ENCODE data around the gene ABCC5. TPM values are rescaled to one million over a fixed set of nuclear protein-coding genes. Genes with fewer than 3 reads are reported as not detected.

The ABCC5 gene
- total RNA-seq, 1 donor from 2014 or later, result 18.7 TPM

- DNase-seq (ENCODE audit: low read depth), result no peak
- FAIRE-seq, result no peak
- H3K36me3 ChIP-seq (ENCODE audit: control insufficient read depth, insufficient read depth, low read length), result peaks cover 9% of the 10 kb centered on the region
- H3K4me3 ChIP-seq (ENCODE audit: low read depth, low read length), result no peak overlapping the region
- TF ChIP-seq, protein P1, sequence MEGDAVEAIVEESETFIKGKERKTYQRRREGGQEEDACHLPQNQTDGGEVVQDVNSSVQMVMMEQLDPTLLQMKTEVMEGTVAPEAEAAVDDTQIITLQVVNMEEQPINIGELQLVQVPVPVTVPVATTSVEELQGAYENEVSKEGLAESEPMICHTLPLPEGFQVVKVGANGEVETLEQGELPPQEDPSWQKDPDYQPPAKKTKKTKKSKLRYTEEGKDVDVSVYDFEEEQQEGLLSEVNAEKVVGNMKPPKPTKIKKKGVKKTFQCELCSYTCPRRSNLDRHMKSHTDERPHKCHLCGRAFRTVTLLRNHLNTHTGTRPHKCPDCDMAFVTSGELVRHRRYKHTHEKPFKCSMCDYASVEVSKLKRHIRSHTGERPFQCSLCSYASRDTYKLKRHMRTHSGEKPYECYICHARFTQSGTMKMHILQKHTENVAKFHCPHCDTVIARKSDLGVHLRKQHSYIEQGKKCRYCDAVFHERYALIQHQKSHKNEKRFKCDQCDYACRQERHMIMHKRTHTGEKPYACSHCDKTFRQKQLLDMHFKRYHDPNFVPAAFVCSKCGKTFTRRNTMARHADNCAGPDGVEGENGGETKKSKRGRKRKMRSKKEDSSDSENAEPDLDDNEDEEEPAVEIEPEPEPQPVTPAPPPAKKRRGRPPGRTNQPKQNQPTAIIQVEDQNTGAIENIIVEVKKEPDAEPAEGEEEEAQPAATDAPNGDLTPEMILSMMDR (IDR thresholded peaks at IDR 0.05; ENCODE audit: insufficient read depth, low read length, severe bottlenecking), result no peak
- no peaks in the 10 kb centered on the region for H3K27me3 ChIP-seq (ENCODE audit: control insufficient read depth, insufficient read depth, low read length)
Measured at GRCh38 chr3:183930086-183930485, 87.6 kb downstream of the ABCC5 start.

DNA sequence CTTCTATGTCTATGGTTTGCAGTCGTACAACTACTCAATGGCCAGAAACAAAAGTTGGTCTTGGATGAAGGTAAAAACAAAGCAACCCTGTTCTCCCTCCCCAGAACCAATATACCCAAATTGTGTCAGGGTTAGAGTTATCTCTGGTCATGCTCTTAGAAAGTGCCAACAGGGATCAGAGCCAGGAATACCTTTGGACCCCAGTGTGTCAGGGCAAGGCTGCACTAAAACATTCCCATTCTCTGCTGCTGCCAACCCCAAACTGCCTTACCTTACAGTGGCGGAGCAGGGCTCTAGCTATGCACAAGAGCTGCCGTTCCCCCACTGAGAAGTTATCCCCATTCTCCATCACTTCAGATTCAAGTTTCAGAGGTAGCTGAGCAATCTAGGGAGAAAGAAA, 90.6 kb downstream of the ABCC5 start:
- DNase-seq (ENCODE audit: low read depth) (no peak), FAIRE-seq (no peak)
- TF ChIP-seq, protein P1 (IDR thresholded peaks at IDR 0.05; ENCODE audit: insufficient read depth, low read length, severe bottlenecking), result no peak
- no peak overlapping the region for H3K4me3 ChIP-seq (ENCODE audit: low read depth, low read length)
- no peaks in the 10 kb centered on the region for H3K27me3 ChIP-seq (ENCODE audit: control insufficient read depth, insufficient read depth, low read length)
- H3K36me3 ChIP-seq (ENCODE audit: control insufficient read depth, insufficient read depth, low read length), result peaks cover 12% of the 10 kb centered on the region

- Histone ChIP-seq H3K27me3 (ENCODE audit: control insufficient read depth, insufficient read depth, low read length) (no peaks in the 10 kb centered on the region), H3K36me3 (ENCODE audit: control insufficient read depth, insufficient read depth, low read length) (peaks cover 22% of the 10 kb centered on the region), H3K4me3 (ENCODE audit: low read depth, low read length) (no peak overlapping the region)
- FAIRE-seq, result peak; percentile 98
- DNase-seq (ENCODE audit: low read depth), result peak; percentile 100
- TF ChIP-seq, protein P1 (IDR thresholded peaks at IDR 0.05; ENCODE audit: insufficient read depth, low read length, severe bottlenecking), result no peak
Measured at GRCh38 chr3:183924956-183925355, 92.7 kb downstream of the ABCC5 start.

DNA sequence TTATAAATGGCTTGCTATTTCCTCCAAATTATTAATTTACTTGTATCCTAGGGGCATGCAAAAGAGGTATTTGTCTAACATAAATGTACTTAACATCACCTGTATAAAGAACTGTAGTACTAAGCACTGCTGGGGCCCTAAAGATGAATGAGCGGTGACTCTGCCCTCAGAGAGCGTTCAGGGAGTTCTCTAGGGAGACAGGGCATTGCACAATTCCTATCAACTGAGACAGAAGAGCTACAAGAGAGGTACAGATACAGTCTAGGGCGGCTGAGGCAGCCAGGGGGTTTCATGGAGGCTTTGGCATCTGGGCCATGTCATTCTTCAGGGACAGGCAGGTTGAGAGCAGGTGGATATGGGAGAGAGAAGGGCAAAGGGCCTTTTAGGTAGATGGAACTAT, 93.1 kb downstream of the ABCC5 start:
- TF ChIP-seq, protein P1 (IDR thresholded peaks at IDR 0.05; ENCODE audit: insufficient read depth, low read length, severe bottlenecking), result no peak
- peaks cover 23% of the 10 kb centered on the region for H3K36me3 ChIP-seq (ENCODE audit: control insufficient read depth, insufficient read depth, low read length)
- no peak overlapping the region for H3K4me3 ChIP-seq (ENCODE audit: low read depth, low read length)
- no peaks in the 10 kb centered on the region for H3K27me3 ChIP-seq (ENCODE audit: control insufficient read depth, insufficient read depth, low read length)
- DNase-seq (ENCODE audit: low read depth), result peak; percentile 65
- no peak for FAIRE-seq

GRCh38 chr3:183922421-183922820, 95.3 kb downstream of the ABCC5 start:
- FAIRE-seq, result no peak

DNA sequence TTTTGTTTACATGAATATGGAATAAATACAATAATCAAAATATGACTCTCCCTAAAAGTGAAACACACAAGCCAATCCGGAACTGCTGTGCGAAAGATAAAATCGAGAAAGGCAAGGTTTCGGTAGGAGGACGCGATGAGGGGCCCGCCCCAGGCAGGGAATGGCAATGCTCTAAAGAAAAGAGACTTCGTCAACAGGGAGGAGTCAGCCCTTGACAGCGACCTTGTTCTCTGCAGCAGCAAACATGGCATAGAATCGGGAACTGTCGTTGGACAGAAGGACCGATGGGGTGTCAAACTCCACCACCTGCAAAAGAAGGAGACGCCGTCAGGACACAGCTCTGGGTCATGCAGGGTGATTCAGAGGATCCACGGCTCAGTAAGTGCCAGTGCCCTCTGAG, 96.6 kb downstream of the ABCC5 start:
- FAIRE-seq (no peak), DNase-seq (ENCODE audit: low read depth) (no peak)
- Histone ChIP-seq H3K4me3 (ENCODE audit: low read depth, low read length) (no peak overlapping the region), H3K27me3 (ENCODE audit: control insufficient read depth, insufficient read depth, low read length) (no peaks in the 10 kb centered on the region), H3K36me3 (ENCODE audit: control insufficient read depth, insufficient read depth, low read length) (peaks cover 18% of the 10 kb centered on the region)
- TF ChIP-seq, protein P1 (IDR thresholded peaks at IDR 0.05; ENCODE audit: insufficient read depth, low read length, severe bottlenecking), result no peak

More at GRCh38 chr3:183922421-183922820, 95.3 kb downstream of the ABCC5 start:
- DNase-seq (ENCODE audit: low read depth), result no peak
- no peaks in the 10 kb centered on the region for H3K27me3 ChIP-seq (ENCODE audit: control insufficient read depth, insufficient read depth, low read length)
- peaks cover 20% of the 10 kb centered on the region for H3K36me3 ChIP-seq (ENCODE audit: control insufficient read depth, insufficient read depth, low read length)
- no peak overlapping the region for H3K4me3 ChIP-seq (ENCODE audit: low read depth, low read length)
- TF ChIP-seq, protein P1 (IDR thresholded peaks at IDR 0.05; ENCODE audit: insufficient read depth, low read length, severe bottlenecking), result no peak

Data from bronchial epithelial cell (primary cell).